GM12875 (cell line): ENCODE data around the gene BTBD9.

Experiments used
- H3K4me3 ChIP-seq: one replicate; pipeline ENCODE4 v1.5.1; 2011; ENCODE audit warnings: low read depth, low read length, control low read depth
- TF ChIP-seq, protein P1 (sequence below): IDR thresholded peaks from 2 replicates; pipeline ENCODE4 v1.5.1; 2011; ENCODE audit warnings: low read depth, mild to moderate bottlenecking, control low read depth, inconsistent platforms, low read length, moderate library complexity, borderline replicate concordance; ENCODE audit not compliant: insufficient read depth

Gene BTBD9

DNA sequence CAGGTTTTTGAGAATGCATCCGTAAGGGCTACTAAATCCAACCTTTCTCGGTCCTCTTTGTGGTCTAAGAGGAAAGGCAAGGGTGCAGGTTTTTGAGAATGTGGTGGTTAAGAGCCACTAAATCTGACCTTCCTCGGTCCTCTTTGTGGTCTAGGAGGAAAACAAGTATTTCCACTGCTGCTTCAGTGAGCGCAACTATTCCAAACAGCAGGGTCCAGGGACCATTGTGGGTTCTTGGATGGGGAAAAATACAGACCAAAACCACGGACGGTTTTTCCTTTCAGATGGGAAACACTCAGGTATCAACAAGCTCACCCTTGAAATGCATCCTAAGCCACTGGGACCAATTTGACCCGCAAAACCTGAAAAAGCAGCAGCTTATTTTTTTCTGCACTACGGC lies 21.9 kb downstream of the BTBD9 start:
- H3K4me3 ChIP-seq = no peak overlapping the region
- TF ChIP-seq, protein P1, sequence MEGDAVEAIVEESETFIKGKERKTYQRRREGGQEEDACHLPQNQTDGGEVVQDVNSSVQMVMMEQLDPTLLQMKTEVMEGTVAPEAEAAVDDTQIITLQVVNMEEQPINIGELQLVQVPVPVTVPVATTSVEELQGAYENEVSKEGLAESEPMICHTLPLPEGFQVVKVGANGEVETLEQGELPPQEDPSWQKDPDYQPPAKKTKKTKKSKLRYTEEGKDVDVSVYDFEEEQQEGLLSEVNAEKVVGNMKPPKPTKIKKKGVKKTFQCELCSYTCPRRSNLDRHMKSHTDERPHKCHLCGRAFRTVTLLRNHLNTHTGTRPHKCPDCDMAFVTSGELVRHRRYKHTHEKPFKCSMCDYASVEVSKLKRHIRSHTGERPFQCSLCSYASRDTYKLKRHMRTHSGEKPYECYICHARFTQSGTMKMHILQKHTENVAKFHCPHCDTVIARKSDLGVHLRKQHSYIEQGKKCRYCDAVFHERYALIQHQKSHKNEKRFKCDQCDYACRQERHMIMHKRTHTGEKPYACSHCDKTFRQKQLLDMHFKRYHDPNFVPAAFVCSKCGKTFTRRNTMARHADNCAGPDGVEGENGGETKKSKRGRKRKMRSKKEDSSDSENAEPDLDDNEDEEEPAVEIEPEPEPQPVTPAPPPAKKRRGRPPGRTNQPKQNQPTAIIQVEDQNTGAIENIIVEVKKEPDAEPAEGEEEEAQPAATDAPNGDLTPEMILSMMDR = no peak

DNA sequence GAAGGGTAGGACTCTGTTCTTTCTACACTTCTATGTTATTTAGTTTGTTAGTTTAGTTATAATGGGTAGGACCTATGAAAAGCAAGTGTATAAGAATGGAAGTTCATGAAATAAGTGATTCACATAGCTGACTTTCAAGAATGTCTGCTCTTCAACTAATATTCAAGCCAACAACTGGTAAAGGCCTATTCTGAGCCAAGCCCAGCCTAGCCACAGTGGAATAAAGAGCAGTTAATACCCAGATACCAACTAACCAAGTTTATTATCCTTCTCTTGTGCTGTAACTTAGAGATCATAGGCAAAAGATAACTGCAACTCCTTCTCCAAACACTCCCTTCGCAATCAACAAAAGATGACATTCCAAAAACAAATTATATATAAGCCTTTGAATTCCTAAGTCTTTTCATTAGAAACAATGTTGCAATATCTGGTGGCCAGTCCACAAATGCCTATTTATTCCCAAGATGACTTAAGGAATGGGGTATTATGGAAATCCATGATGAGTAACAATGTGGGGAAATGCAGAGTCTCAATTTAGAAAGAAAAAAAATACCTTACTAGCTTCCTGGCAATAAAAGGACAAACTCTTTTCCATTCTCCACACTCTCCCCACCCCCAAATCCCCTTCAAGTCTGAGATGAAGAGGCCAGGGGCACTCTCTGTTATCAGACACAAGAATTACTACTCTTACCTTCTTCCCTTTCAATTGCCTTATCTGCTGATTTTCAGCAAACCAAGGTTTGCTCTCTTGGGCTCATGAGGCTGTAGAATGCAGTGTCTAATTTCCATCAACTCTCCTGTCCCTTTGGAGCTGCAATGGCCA lies 27.4 kb downstream of the BTBD9 start:
- TF ChIP-seq, protein P1 = no peak
- H3K4me3 ChIP-seq = no peak overlapping the region

DNA sequence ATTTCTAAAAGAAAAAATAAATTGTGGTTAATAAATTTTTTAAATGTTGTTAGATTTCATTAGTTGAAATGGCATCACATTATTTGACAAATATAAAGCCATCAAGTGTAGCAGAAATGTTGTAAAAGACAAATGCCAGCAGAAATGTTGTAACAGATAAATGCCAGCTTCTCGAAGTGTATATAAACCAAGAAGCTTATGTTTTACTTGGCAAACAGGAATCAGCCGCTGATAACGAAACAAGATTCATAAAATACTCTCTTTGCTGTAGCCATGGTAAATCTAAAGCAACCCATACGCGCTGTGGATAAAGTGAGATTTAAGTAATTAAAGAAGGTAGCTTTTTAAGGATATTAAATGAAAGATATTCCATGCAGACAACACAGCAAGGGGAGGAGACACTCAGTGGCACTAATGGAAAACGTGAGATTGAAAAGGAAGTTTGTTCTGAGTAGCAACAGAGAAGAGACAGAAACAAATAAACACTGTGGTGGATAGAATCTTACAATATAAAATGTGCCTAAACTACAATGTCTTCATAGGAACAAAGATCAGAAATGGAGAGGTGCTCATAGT lies 29.6 kb downstream of the BTBD9 start:
- TF ChIP-seq, protein P1 = no peak
- H3K4me3 ChIP-seq = no peak overlapping the region

DNA sequence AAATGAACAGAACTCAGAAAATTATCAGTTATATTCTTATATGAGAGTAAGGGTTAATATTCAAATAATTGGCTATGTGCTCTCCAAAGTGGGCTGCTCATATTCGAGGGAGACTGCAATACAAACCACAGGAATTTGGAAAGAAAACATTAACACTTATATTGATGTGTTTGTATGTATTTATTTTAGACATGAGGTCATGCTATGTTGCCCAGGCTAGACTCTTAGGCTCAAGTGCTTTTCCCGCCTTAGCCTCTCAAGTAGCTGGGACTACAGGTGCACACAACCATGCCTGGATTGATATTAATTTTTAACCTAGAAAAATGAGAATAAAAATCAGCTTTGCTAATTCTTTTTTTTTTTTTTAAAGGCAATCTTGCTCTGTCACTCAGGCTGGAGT lies 35.0 kb downstream of the BTBD9 start:
- TF ChIP-seq, protein P1 = no peak
- no peak overlapping the region for H3K4me3 ChIP-seq

DNA sequence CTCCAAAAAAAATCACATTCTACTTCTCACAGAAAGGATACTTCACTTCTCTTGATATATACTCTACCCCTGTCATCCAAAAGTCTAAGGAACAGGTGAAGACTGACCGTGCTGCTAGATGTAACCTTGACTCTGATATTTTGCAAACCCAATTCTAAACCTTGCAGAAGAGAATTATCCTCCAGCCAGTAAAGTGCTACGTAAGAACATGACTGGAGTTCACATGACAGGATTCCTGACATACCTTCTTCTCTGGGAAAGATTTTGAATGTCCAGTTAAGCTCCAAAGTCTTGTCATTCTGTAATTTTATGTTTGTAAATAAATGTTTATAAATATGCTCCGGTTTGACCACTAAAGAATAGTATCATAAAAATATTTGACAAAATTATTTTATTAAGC lies 35.8 kb downstream of the BTBD9 start:
- TF ChIP-seq, protein P1 = no peak
- H3K4me3 ChIP-seq = no peak overlapping the region

DNA sequence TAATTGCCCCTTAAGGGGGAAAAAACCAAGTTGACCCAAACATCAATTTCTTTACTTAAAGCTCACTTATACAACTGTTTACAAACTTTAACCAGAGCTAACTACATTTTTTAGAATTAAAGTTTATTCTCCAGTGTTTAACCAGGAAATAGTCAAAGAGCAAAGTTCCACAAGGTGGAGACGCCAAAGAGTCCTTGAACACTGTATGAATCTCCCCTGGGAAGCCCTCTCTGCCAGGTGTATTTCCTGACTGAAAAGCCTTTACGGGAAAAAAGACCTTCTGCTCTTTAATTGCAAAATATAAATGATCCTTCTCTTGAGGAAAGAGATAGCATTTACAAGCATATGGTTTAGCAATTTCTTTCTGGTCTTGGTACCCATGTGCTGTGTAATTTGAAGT lies 36.2 kb downstream of the BTBD9 start:
- H3K4me3 ChIP-seq = no peak overlapping the region
- TF ChIP-seq, protein P1 = no peak
